Smooth muscle cell (in vitro differentiated cells): ENCODE data around the gene EYS. TPM values are rescaled to one million over a fixed set of nuclear protein-coding genes. Genes with fewer than 3 reads are reported as not detected.

ENCODE experiments used
- DNase-seq: peaks from one replicate; lab custom pipeline; 2025; ENCODE audit not compliant: unreplicated experiment; lab: John Stamatoyannopoulos, UW
- H2AFZ ChIP-seq: fragments of 200-600 bp; sonication (generic); 2 replicates; pipeline ENCODE4 v1.6.0; 2016; ENCODE audit warnings: antibody characterized with exemption, low read depth, mild to moderate bottlenecking
- H3F3A ChIP-seq: fragments of 200-600 bp; sonication (generic); 2 replicates; pipeline ENCODE4 v1.6.0; 2017; ENCODE audit warnings: antibody characterized with exemption, low read depth
- H3K27ac ChIP-seq: fragments of 200-600 bp; sonication (generic); 2 replicates; pipeline ENCODE4 v1.5.1; 2016; ENCODE audit warnings: low read depth, mild to moderate bottlenecking
- H3K27me3 ChIP-seq: fragments of 200-600 bp; sonication (generic); 2 replicates; pipeline ENCODE4 v1.6.1; 2016; ENCODE audit warnings: low read depth, mild to moderate bottlenecking
- H3K36me3 ChIP-seq: fragments of 200-600 bp; sonication (generic); 2 replicates; pipeline ENCODE4 v1.5.1; 2016; ENCODE audit warnings: low read depth
- H3K4me1 ChIP-seq: fragments of 200-600 bp; sonication (generic); 2 replicates; pipeline ENCODE4 v1.5.1; 2016; ENCODE audit warnings: low read depth
- H3K4me2 ChIP-seq: fragments of 200-600 bp; sonication (generic); 2 replicates; pipeline ENCODE4 v1.6.0; 2016; ENCODE audit warnings: mild to moderate bottlenecking
- H3K4me3 ChIP-seq: fragments of 200-600 bp; sonication (generic); 2 replicates; pipeline ENCODE4 v1.5.1; 2016; ENCODE audit warnings: mild to moderate bottlenecking
- H3K79me2 ChIP-seq: fragments of 200-600 bp; sonication (generic); 2 replicates; pipeline ENCODE4 v1.6.0; 2016; ENCODE audit warnings: low read depth, mild to moderate bottlenecking
- H3K9ac ChIP-seq: fragments of 200-600 bp; sonication (generic); 2 replicates; pipeline ENCODE4 v1.6.0; 2016; ENCODE audit warnings: low read depth
- H3K9me3 ChIP-seq: fragments of 200-600 bp; sonication (generic); replicated peaks from 2 replicates; pipeline ENCODE4 v1.5.1; 2016; ENCODE audit warnings: low read depth
- H4K20me1 ChIP-seq: fragments of 200-600 bp; sonication (generic); 2 replicates; pipeline ENCODE4 v1.6.0; 2016; ENCODE audit warnings: low read depth
- CTCF ChIP-seq: fragments of 200-600 bp; sonication (generic); IDR thresholded peaks from 2 replicates; pipeline ENCODE4 v1.5.1; 2017; ENCODE audit warnings: borderline replicate concordance, mild to moderate bottlenecking, antibody characterized with exemption; ENCODE audit not compliant: insufficient read depth, poor library complexity, severe bottlenecking
- WGBS: methylation state at CpG from one replicate; pipeline ENCODE4 v1.1.7; 2016; ENCODE audit warnings: low lambda C conversion rate; 5-methylcytosine and 5-hydroxymethylcytosine counted together
- polyA plus RNA-seq: library from polyadenylated mRNA; unstranded; fragments of >200 nt; fragmentation: Nextera tagmentation; extraction: Ambion mirVana; gene quantifications from 2 replicates; pipeline ENCODE4 v1.2.1, GENCODE V29; 2016
- total RNA-seq: library from RNA; depleted of rRNA; stranded (reverse); fragments of >200 nt; gene quantifications from 2 replicates; pipeline ENCODE4 v1.2.3, GENCODE V29; 2014

Gene EYS
- total and polyA plus RNA-seq, 2 experiments from 2014 or later, result 0.07 to 0.18 TPM

DNA sequence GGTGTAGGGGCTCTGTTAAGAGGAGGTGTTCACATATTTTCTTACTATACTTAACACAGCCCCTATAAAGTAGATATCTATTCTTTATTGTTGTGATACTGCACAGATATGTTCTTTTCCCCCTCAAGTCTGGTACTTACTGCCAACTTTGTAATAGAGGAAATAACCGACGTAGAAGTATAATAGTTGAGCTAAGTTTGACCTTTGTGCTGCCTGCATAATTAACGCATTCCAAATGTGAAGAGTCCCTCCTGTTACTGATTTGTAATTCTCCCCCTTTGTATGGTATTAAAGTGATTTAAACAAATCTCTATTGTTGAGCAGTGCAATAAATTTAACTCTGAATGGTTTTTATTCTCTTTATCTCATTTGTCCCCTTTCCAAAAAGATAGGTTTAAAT is 2032.4 kb downstream of the EYS start:
- Histone ChIP-seq H3K79me2 (peaks cover 96% of the 10 kb centered on the region), H3K9me3 (no peaks in the 10 kb centered on the region), H3K27ac (no peak overlapping the region), H3F3A (no peaks in the 10 kb centered on the region), H3K4me3 (no peak overlapping the region), H3K36me3 (no peaks in the 10 kb centered on the region), H3K27me3 (no peaks in the 10 kb centered on the region), H3K4me1 (no peaks in the 10 kb centered on the region), H2AFZ (no peak overlapping the region), H4K20me1 (peaks cover 98% of the 10 kb centered on the region), H3K4me2 (no peak overlapping the region), H3K9ac (no peak overlapping the region)
- WGBS, result 94% methylated on average over 3 of the region's 3 CpGs
- no peak for DNase-seq
- TF ChIP-seq CTCF, result no peak

DNA sequence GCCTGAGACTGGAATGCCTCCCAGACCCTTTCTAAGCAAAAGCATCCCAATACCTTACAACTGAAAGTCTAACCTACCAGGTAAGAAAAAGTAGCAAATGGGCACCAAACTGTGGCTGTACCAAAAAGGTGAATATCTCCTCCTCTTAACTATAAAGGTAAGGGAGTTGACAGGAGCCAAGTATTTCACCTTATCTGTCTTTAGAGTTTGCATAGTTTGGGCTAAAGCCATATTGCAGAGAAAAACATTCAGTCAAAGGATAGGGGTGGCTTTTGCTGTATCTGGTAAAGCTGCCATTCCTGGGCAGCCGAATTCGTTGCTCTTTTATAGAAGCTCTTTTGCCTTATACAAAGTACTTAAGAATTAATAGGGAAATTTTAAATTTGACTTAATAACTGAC is 2033.3 kb downstream of the EYS start:
- Histone ChIP-seq H3K79me2 (peaks cover 96% of the 10 kb centered on the region), H4K20me1 (peaks cover 99% of the 10 kb centered on the region), H3K27me3 (no peaks in the 10 kb centered on the region), H2AFZ (no peak overlapping the region), H3K4me1 (no peaks in the 10 kb centered on the region), H3K36me3 (no peaks in the 10 kb centered on the region), H3K9ac (no peak overlapping the region), H3K9me3 (no peaks in the 10 kb centered on the region), H3F3A (no peaks in the 10 kb centered on the region), H3K4me2 (no peak overlapping the region), H3K27ac (no peak overlapping the region), H3K4me3 (no peak overlapping the region)
- 83% methylated on average over 2 of the region's 2 CpGs for WGBS
- DNase-seq, result no peak
- no peak for TF ChIP-seq CTCF

DNA sequence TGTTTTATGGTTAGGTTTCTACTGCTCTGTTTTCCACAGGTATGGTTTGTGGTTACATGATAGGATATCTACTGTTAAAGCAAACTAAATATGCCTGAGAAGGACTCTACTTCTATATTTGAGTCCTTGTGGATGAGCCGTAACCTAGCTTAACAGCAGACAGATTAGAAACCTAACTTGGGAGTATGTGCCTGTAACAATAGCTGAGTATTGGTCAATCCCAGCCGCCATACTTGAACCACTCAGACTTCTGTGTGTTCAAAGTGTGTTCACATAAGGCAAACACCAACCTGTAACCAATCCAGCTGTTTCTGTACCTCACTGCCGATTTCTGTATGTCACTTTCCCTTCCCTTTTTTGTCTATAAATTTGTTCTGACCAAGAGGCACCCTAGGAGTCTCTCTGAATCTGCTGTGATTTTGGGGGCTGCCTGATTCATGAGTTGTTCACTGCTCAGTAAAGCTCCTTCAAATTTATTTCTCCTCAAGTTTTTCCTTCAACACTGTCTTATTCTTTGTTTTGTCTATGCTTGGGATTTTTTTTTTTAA is 2034.4 kb downstream of the EYS start:
- TF ChIP-seq CTCF, result no peak
- no peak overlapping the region for H2AFZ ChIP-seq
- H3K4me2 ChIP-seq, result no peak overlapping the region
- no peak overlapping the region for H3K9ac ChIP-seq
- H3K4me1 ChIP-seq, result no peaks in the 10 kb centered on the region
- WGBS, result 96% methylated on average over 3 of the region's 3 CpGs
- peaks cover 99% of the 10 kb centered on the region for H4K20me1 ChIP-seq
- H3K9me3 ChIP-seq, result no peaks in the 10 kb centered on the region
- H3K27me3 ChIP-seq, result no peaks in the 10 kb centered on the region
- H3K36me3 ChIP-seq, result no peaks in the 10 kb centered on the region
- H3F3A ChIP-seq, result no peaks in the 10 kb centered on the region
- H3K27ac ChIP-seq, result no peak overlapping the region
- no peak for DNase-seq
- no peak overlapping the region for H3K4me3 ChIP-seq
- peaks cover 96% of the 10 kb centered on the region for H3K79me2 ChIP-seq

GRCh38 chr6:63671098-63671754 is 2035.8 kb downstream of the EYS start:
- no peak overlapping the region for H3K9ac ChIP-seq
- no peaks in the 10 kb centered on the region for H3K4me1 ChIP-seq
- H3K36me3 ChIP-seq, result no peaks in the 10 kb centered on the region
- DNase-seq, result no peak
- no peak overlapping the region for H2AFZ ChIP-seq
- H3K27me3 ChIP-seq, result no peaks in the 10 kb centered on the region
- no peak for TF ChIP-seq CTCF
- no peak overlapping the region for H3K4me3 ChIP-seq
- peaks cover 96% of the 10 kb centered on the region for H3K79me2 ChIP-seq
- 88% methylated on average over 6 of the region's 6 CpGs for WGBS
- H3K9me3 ChIP-seq, result no peaks in the 10 kb centered on the region
- H3K4me2 ChIP-seq, result no peak overlapping the region
- H3F3A ChIP-seq, result no peaks in the 10 kb centered on the region
- no peak overlapping the region for H3K27ac ChIP-seq
- peaks cover 97% of the 10 kb centered on the region for H4K20me1 ChIP-seq
